ENCODE results near the gene BAIAP2L1.
"Not testable (repeated sequence)": the region's sequence is repeated elsewhere in the genome, so short reads cannot be mapped to it uniquely, and the experiment has no call there.

The BAIAP2L1 gene

GRCh38 chr7:98398567-98399372, 2.1 kb downstream of the BAIAP2L1 start:
- no peak for DNase-seq (ENCODE audit: low spot score)

GRCh38 chr7:98396768-98397167, 4.1 kb downstream of the BAIAP2L1 start:
- DNase-seq (ENCODE audit: low spot score): no peak

- no peak for DNase-seq (ENCODE audit: low spot score)
Measured at GRCh38 chr7:98395951-98396350, 4.9 kb downstream of the BAIAP2L1 start.

- DNase-seq (ENCODE audit: low spot score): no peak
Measured at GRCh38 chr7:98395481-98395880, 5.4 kb downstream of the BAIAP2L1 start.

GRCh38 chr7:98394377-98394836, 6.5 kb downstream of the BAIAP2L1 start:
- DNase-seq (ENCODE audit: low spot score): no peak

GRCh38 chr7:98387544-98388226, 13.2 kb downstream of the BAIAP2L1 start:
- no peak for DNase-seq (ENCODE audit: low spot score)

- no peak for DNase-seq (ENCODE audit: low spot score)
Measured at GRCh38 chr7:98387131-98387530, 13.8 kb downstream of the BAIAP2L1 start.

- not testable (repeated sequence) for DNase-seq (ENCODE audit: low spot score)
Measured at GRCh38 chr7:98385532-98385931, 15.4 kb downstream of the BAIAP2L1 start.

GRCh38 chr7:98378210-98378819, 22.6 kb downstream of the BAIAP2L1 start:
- no peak for DNase-seq (ENCODE audit: low spot score)

GRCh38 chr7:98376711-98377110, 24.2 kb downstream of the BAIAP2L1 start:
- no peak for DNase-seq (ENCODE audit: low spot score)

GRCh38 chr7:98375664-98376063, 25.2 kb downstream of the BAIAP2L1 start:
- no peak for DNase-seq (ENCODE audit: low spot score)

- DNase-seq (ENCODE audit: low spot score): no peak
Measured at GRCh38 chr7:98374285-98374680, 26.6 kb downstream of the BAIAP2L1 start.

GRCh38 chr7:98372993-98373392, 27.9 kb downstream of the BAIAP2L1 start:
- no peak for DNase-seq (ENCODE audit: low spot score)

GRCh38 chr7:98369726-98370125, 31.2 kb downstream of the BAIAP2L1 start:
- no peak for DNase-seq (ENCODE audit: low spot score)

- no peak for DNase-seq (ENCODE audit: low spot score)
Measured at GRCh38 chr7:98368716-98369115, 32.2 kb downstream of the BAIAP2L1 start.

- no peak for DNase-seq (ENCODE audit: low spot score)
Measured at GRCh38 chr7:98366562-98366938, 34.3 kb downstream of the BAIAP2L1 start.

GRCh38 chr7:98365863-98366561, 34.9 kb downstream of the BAIAP2L1 start:
- no peak for DNase-seq (ENCODE audit: low spot score)

GRCh38 chr7:98364220-98364619, 36.7 kb downstream of the BAIAP2L1 start:
- DNase-seq (ENCODE audit: low spot score): no peak

GRCh38 chr7:98362517-98362916, 38.4 kb downstream of the BAIAP2L1 start:
- no peak for DNase-seq (ENCODE audit: low spot score)

- DNase-seq (ENCODE audit: low spot score): no peak
Measured at GRCh38 chr7:98360221-98361130, 40.4 kb downstream of the BAIAP2L1 start.

- no peak for DNase-seq (ENCODE audit: low spot score)
Measured at GRCh38 chr7:98359395-98359794, 41.5 kb downstream of the BAIAP2L1 start.

Data from putamen (tissue), 1 donor.